H9 (cell line): ENCODE measurements around the gene CRAMP1. TPM values are rescaled to one million over a fixed set of nuclear protein-coding genes. Genes with fewer than 3 reads are reported as not detected.

Experiments
- DNase-seq: peaks from one replicate; pipeline ENCODE4 v3.0.0-alpha.2; 2017
- H2AFZ ChIP-seq: one replicate; pipeline ENCODE4 v1.6.1; 2013; ENCODE audit warnings: mild to moderate bottlenecking, low read length, control low read depth, moderate library complexity
- H2AK5ac ChIP-seq: 2 replicates; pipeline ENCODE4 v1.6.1; 2013; ENCODE audit warnings: low read length, control low read depth, mixed read lengths; ENCODE audit not compliant: insufficient read length
- H2BK120ac ChIP-seq: one replicate; pipeline ENCODE4 v1.6.1; 2013; ENCODE audit warnings: low read depth, mild to moderate bottlenecking, low read length, control low read depth, inconsistent platforms; ENCODE audit not compliant: poor library complexity, severe bottlenecking
- H2BK12ac ChIP-seq: 2 replicates; pipeline ENCODE4 v1.6.1; 2013; ENCODE audit warnings: low read length, control low read depth, mixed read lengths, low read depth; ENCODE audit not compliant: insufficient read length
- H2BK15ac ChIP-seq: 2 replicates; pipeline ENCODE4 v1.6.1; 2013; ENCODE audit warnings: low read depth, low read length, control low read depth
- H2BK20ac ChIP-seq: one replicate; pipeline ENCODE4 v1.6.1; 2013; ENCODE audit warnings: low read depth, mild to moderate bottlenecking, low read length, control low read depth, inconsistent platforms; ENCODE audit not compliant: poor library complexity, severe bottlenecking
- H2BK5ac ChIP-seq: 2 replicates; pipeline ENCODE4 v1.6.1; 2013; ENCODE audit warnings: low read length, control low read depth, mixed read lengths; ENCODE audit not compliant: insufficient read length
- H3K14ac ChIP-seq: 2 replicates; pipeline ENCODE4 v1.6.1; 2013; ENCODE audit warnings: low read length, control low read depth; ENCODE audit not compliant: insufficient read depth
- H3K18ac ChIP-seq: 2 replicates; pipeline ENCODE4 v1.6.1; 2013; ENCODE audit warnings: low read depth, mild to moderate bottlenecking, mixed read lengths, low read length, control low read depth; ENCODE audit not compliant: insufficient read length
- H3K23ac ChIP-seq: 2 replicates; pipeline ENCODE4 v1.6.1; 2013; ENCODE audit warnings: low read length, control low read depth, mixed read lengths, low read depth; ENCODE audit not compliant: insufficient read length
- H3K23me2 ChIP-seq: 2 replicates; pipeline ENCODE4 v1.6.1; 2013; ENCODE audit warnings: low read depth, mild to moderate bottlenecking, mixed read lengths, low read length, control low read depth; ENCODE audit not compliant: insufficient read length, poor library complexity, severe bottlenecking
- H3K27ac ChIP-seq: 2 replicates; pipeline ENCODE4 v1.5.1; 2013; ENCODE audit warnings: low read length, control low read depth, mixed read lengths, low read depth; ENCODE audit not compliant: insufficient read length
- H3K27me3 ChIP-seq: 2 replicates; pipeline ENCODE4 v1.6.1; 2013; ENCODE audit warnings: low read length, control low read depth, inconsistent platforms; ENCODE audit not compliant: insufficient read depth
- H3K4ac ChIP-seq: 2 replicates; pipeline ENCODE4 v1.6.1; 2013; ENCODE audit warnings: low read depth, mild to moderate bottlenecking, control low read depth, inconsistent platforms, low read length, moderate library complexity
- H3K4me1 ChIP-seq: 2 replicates; pipeline ENCODE4 v1.6.1; 2013; ENCODE audit warnings: low read length, control low read depth, inconsistent platforms; ENCODE audit not compliant: insufficient read depth
- H3K4me2 ChIP-seq: 2 replicates; pipeline ENCODE4 v1.6.1; 2013; ENCODE audit warnings: low read length, control low read depth, mixed read lengths; ENCODE audit not compliant: insufficient read length, insufficient read depth
- H3K56ac ChIP-seq: 2 replicates; pipeline ENCODE4 v1.6.1; 2013; ENCODE audit warnings: low read depth, mild to moderate bottlenecking, mixed read lengths, low read length, control low read depth; ENCODE audit not compliant: insufficient read length
- H3K79me1 ChIP-seq: 2 replicates; pipeline ENCODE4 v1.6.1; 2013; ENCODE audit warnings: low read depth, mild to moderate bottlenecking, moderate library complexity, low read length, control low read depth, inconsistent platforms; ENCODE audit not compliant: insufficient read depth, poor library complexity, severe bottlenecking
- H3K79me2 ChIP-seq: 2 replicates; pipeline ENCODE4 v1.6.1; 2013; ENCODE audit warnings: low read length, control low read depth, inconsistent platforms; ENCODE audit not compliant: insufficient read depth
- H3K9ac ChIP-seq: 2 replicates; pipeline ENCODE4 v1.6.1; 2013; ENCODE audit warnings: low read length, control low read depth, mixed read lengths; ENCODE audit not compliant: insufficient read length; ENCODE audit errors: extremely low read depth
- H3K9me3 ChIP-seq: one replicate; pipeline ENCODE4 v1.6.1; 2013; ENCODE audit warnings: low read depth, low read length, inconsistent platforms; ENCODE audit not compliant: control insufficient read depth
- H3T11ph ChIP-seq: one replicate; pipeline ENCODE4 v1.6.1; 2013; ENCODE audit warnings: mild to moderate bottlenecking, low read length, control low read depth, inconsistent platforms
- H4K20me1 ChIP-seq: one replicate; pipeline ENCODE4 v1.6.1; 2013; ENCODE audit not compliant: control insufficient read depth, insufficient read length, insufficient read depth
- H4K5ac ChIP-seq: 2 replicates; pipeline ENCODE4 v1.6.1; 2013; ENCODE audit warnings: low read depth, mild to moderate bottlenecking, mixed read lengths, low read length, control low read depth; ENCODE audit not compliant: insufficient read length
- H4K8ac ChIP-seq: replicated peaks from 2 replicates; pipeline ENCODE4 v1.6.1; 2013; ENCODE audit warnings: low read length, control low read depth, mixed read lengths, low read depth; ENCODE audit not compliant: insufficient read length
- H4K91ac ChIP-seq: 2 replicates; pipeline ENCODE4 v1.6.1; 2013; ENCODE audit warnings: low read depth, mild to moderate bottlenecking, moderate library complexity, mixed read lengths, low read length, control low read depth; ENCODE audit not compliant: insufficient read length
- H3K27ac Mint-ChIP-seq, 3 experiments: 2 replicates in 2 of 3; 3 replicates in 1 of 3; pipeline ENCODE4 v1.8.0; 2020 to 2021; ENCODE audit warnings: mixed read lengths in 3 of 3, mild to moderate bottlenecking in 1 of 3, moderate library complexity in 1 of 3
- H3K27me3 Mint-ChIP-seq: 2 replicates; pipeline ENCODE4 v1.8.0; 2021; ENCODE audit warnings: low read depth, mild to moderate bottlenecking, moderate library complexity, mixed read lengths
- H3K36me3 Mint-ChIP-seq, 3 experiments: 2 replicates in 2 of 3; 3 replicates in 1 of 3; pipeline ENCODE4 v1.8.0; 2020 to 2021; ENCODE audit warnings: low read depth in 3 of 3, mixed read lengths in 3 of 3; ENCODE audit not compliant: insufficient read depth in 1 of 3
- H3K4me1 Mint-ChIP-seq, 2 experiments: 2 replicates each; pipeline ENCODE4 v1.8.0; 2020; ENCODE audit warnings: mixed read lengths in 2 of 2
- H3K4me3 Mint-ChIP-seq, 2 experiments: 2 replicates in 1 of 2; 3 replicates in 1 of 2; pipeline ENCODE4 v1.8.0; 2020 to 2021; ENCODE audit warnings: mild to moderate bottlenecking in 2 of 2, mixed read lengths in 2 of 2, moderate library complexity in 1 of 2
- H3K9me3 Mint-ChIP-seq, 2 experiments: 2 replicates in 1 of 2; 3 replicates in 1 of 2; pipeline ENCODE4 v1.8.0; 2020; ENCODE audit warnings: mild to moderate bottlenecking in 2 of 2, mixed read lengths in 2 of 2, moderate library complexity in 1 of 2
- CTCF ChIP-seq: fragments of 200-600 bp; sonication (generic); conservative IDR thresholded peaks from 3 replicates; pipeline ENCODE4 v1.8.0; 2021; ENCODE audit warnings: antibody characterized with exemption, mild to moderate bottlenecking
- WGBS: extraction: QIAGEN DNeasy Blood & Tissue Kit; methylation state at CpG from one replicate; pipeline ENCODE4 v1.1.7; 2013; ENCODE audit warnings: missing lambda C conversion rate, low lambda C conversion rate, mixed read lengths; ENCODE audit not compliant: insufficient read length; ENCODE audit errors: extremely low coverage; 5-methylcytosine and 5-hydroxymethylcytosine counted together
- total RNA-seq: library from RNA; stranded (reverse); gene quantifications from 2 replicates; pipeline ENCODE4 v1.2.1, GENCODE V29; 2021

The CRAMP1 gene
- total RNA-seq, 1 experiment from 2014 or later, result 46.2 TPM

- Histone ChIP-seq H2BK5ac (no peak overlapping the region), H3T11ph (no peak overlapping the region), H2BK120ac (no peak overlapping the region), H3K9me3 (no peaks in the 10 kb centered on the region), H2BK20ac (no peak overlapping the region), H3K4ac (no peak overlapping the region), H4K20me1 (no peaks in the 10 kb centered on the region), H3K56ac (no peak overlapping the region), H3K23me2 (no peaks in the 10 kb centered on the region), H3K18ac (no peak overlapping the region), H3K27ac (no peak overlapping the region), H3K4me1 (no peaks in the 10 kb centered on the region), H3K4me2 (no peak overlapping the region), H4K91ac (no peak overlapping the region), H3K27me3 (no peaks in the 10 kb centered on the region), H3K79me1 (no peaks in the 10 kb centered on the region), H3K9ac (no peak overlapping the region), H2BK15ac (no peak overlapping the region), H2BK12ac (no peak overlapping the region), H2AK5ac (no peak overlapping the region), H3K14ac (no peak overlapping the region), H3K79me2 (no peaks in the 10 kb centered on the region), H2AFZ (no peak overlapping the region), H4K8ac (no peak overlapping the region), H3K23ac (no peak overlapping the region), H4K5ac (no peak overlapping the region)
- Mint-ChIP-seq H3K27ac (no peak overlapping the region), H3K4me1 (no peaks in the 10 kb centered on the region), H3K36me3 (peaks cover 40 to 59% (median 55%) of the 10 kb centered on the region in 3 experiments), H3K27me3 (peaks cover 3% of the 10 kb centered on the region; the same call in 1 of the 2 replicates), H3K9me3 (peaks cover 15 to 19% of the 10 kb centered on the region in 2 experiments), H3K4me3 (no peak overlapping the region)
- WGBS, result no CpG with 5 or more reads among the region's 7 CpGs
- no peak for DNase-seq
- TF ChIP-seq CTCF, result no peak
Measured at GRCh38 chr16:1601031-1601430, 11.1 kb upstream of the CRAMP1 start.
